Measurements from ENCODE around the gene RFX8. TPM values are rescaled to one million over a fixed set of nuclear protein-coding genes. Genes with fewer than 3 reads are reported as not detected.
"Not testable (repeated sequence)": the region's sequence is repeated elsewhere in the genome, so short reads cannot be mapped to it uniquely, and the experiment has no call there.

RFX8 gene
- polyA plus RNA-seq, 12 donors, result 1.5 to 4.2 (median 2.9) TPM; not detected in 2

DNA sequence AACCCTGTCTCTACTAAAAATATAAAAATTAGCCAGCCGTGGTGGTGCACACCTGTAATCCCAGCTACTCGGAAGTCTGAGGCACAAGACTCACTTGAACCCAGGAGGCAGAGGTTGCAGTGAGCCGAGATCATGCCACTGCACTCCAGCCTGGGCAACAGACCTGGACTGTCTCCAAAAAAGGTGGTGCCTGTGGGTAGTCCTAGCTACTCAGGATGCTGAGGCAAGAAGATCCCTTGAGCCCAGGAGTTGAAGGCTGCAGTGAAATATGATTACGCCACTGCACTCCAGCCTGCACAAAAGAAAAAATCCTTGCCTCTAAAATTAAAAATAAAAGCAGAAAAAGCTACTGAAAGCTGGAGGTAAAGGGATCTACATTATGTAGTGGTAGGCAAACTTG lies 122.3 kb downstream of the RFX8 start:
- DNase-seq, result not testable (repeated sequence)

DNA sequence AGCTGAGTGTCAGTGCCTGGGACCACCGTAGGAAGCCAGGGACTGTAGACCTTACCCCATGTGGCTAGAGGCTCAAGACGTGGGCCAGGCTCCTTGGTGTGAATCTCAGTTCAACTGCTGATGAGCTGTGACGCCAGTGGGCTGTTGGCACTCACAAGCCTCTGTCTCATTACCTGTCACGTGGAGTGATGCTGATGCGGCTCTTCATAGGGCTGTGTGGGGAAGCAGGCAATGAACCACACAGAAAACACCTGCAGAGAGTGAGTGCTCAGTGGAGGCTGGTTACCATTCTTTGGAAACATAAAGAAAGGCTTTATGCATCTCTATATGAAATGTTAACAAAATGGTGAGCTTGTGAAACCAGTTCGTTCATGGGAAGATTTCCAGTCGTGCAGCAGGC lies 123.7 kb downstream of the RFX8 start:
- no peak for DNase-seq

DNA sequence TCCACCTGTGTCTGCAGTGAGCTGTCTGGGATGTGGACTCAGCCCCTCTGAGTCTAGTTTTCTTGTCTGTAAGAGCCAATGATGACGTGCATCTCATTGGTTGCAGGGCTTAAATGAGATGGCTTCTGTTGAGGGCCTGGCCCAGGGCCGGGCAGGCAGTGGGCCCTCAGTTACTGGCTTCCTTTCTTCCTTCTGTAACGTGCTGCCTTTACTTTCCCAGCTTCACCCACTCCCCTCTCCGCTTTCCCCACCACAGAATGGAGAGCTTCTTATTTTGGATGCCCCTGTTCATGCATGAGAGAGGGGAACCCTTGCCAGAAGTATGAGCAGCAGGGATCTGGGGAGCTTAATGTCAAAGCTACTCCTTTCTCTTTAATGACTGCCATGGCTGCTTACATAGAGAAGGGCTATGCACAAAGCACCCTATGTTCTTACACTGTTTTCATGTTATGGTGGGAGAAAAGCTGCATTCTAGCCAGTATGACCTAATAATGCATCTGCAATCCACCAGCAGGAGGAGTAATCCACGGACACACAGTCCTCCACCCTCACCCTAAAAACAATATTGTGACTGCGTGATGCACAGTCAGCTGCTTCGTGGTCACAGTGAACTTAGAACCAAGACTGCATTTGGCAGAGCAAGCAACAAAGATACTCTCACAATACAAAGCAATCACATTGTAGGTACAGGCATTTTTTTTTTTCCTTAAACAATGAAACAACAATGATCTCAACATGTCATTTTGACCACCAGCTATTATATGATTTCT lies 124.8 kb downstream of the RFX8 start:
- DNase-seq, result no peak

DNA sequence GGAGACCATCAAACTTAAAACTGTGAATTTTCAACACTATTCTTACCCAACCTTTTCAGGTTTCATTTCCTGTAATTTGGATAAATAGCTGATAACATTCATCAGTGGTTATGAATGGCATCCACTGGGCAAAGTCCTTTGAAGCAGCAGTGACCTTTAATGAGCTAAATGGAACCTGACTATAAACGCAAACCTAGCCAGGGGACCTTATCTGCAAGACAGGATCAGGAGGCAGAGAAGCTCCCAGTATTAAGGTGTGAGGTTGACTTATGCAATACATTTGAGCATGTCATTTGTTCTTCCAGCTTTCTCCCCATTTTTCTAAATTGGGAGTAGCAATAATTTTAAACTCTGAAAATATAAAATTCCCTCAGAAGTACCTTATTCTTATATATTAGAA lies 126.0 kb downstream of the RFX8 start:
- no peak for DNase-seq

Other genes starting within 250 kb of the RFX8 start
- 10 to 100 TPM in 11 of 12 donors, not detected in 1; 28.6 to 55.2 (median 42.8) TPM for gene CNOT11, start 222.2 kb downstream of the RFX8 start, polyA plus RNA-seq (ENCODE audit: insufficient read length in 12 of 12)
- gene RNF149, start 166.4 kb downstream of the RFX8 start, polyA plus RNA-seq (ENCODE audit: insufficient read length in 12 of 12), result 10 to 100 TPM in 11 of 12 donors, not detected in 1; 24.8 to 54.3 (median 38.6) TPM
- 1 to 10 TPM in 10 of 12 donors, not detected in 2; 2.2 to 5.1 (median 3.8) TPM for gene CREG2, start 87.6 kb downstream of the RFX8 start, polyA plus RNA-seq (ENCODE audit: insufficient read length in 12 of 12)
- 100 to 1,000 TPM; 104 to 439 (median 137) TPM for gene MAP4K4, start 222.6 kb upstream of the RFX8 start, polyA plus RNA-seq (ENCODE audit: insufficient read length in 12 of 12)

Measured in muscle of arm (tissue), 12 donors.